GM19328 (cell line): ENCODE results near the gene RAB6B.
A peak's percentile ranks its signal among the peaks of the same experiment; 100 is the strongest.
"Not testable (repeated sequence)": the region's sequence is repeated elsewhere in the genome, so short reads cannot be mapped to it uniquely, and the experiment has no call there.

Experiments
- ATAC-seq: cut with Tn5 transposase; IDR thresholded peaks from one replicate; pipeline ENCODE4 v1.9.1; 2021; ENCODE audit warnings: mild to moderate bottlenecking, moderate library complexity; ENCODE audit not compliant: unreplicated experiment

The RAB6B gene

DNA sequence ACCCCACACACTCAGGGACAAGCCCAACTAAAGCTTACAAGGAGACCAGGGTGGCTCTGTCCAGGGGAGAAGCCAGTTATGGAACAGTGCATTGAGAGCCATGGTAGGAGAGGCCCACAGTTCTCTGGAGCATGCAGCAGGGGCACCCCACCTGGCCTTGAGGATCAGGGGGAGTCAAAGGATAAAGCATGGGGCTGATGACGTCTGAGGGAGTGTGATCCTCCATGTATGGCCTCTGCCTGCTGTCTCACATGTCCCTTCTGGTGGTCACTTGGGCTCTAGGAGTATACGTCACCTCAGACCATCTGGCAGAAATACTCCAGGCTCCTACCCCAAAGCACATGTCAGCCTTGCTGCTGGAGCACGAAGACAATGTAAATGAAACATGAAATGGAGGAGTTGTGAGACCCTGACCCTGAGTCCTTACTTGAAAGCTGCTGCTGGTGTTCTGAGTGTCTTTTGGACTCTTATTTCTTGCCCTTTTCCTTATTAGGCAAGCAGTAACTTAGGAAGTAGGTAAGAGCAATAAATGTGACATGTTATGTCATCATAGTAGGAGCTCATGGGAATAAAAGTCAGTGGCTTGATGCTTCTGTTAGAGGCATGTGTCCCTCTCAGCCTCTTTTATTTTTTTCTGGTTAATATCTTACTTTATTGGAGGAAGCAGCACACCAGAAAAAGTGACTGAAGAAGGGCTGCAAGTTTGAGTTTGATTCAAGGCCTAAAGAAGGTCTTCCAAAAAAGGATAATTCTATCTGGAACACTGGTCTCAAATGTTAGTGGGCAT is 74.6 kb downstream of the RAB6B start:
- no peak for ATAC-seq

- ATAC-seq = no peak
These were observed 75.6 kb downstream of the RAB6B start for GRCh38 chr3:133820129-133820528.

DNA sequence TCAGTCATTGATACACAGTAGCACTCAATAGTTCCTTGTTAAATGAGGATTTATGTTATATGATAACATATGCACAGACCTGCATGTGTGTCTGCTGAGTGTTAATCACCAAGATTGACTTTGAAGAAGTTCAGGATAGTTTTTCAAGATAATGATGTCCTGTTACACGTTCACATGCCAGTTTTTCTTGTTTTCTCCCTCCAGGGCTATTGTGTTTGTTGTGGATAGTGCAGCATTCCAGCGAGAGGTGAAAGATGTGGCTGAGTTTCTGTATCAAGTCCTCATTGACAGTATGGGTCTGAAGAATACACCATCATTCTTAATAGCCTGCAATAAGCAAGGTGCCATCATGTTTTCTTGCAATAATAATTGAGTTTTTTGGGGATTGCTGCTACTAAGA is 80.3 kb downstream of the RAB6B start:
- no peak for ATAC-seq

DNA sequence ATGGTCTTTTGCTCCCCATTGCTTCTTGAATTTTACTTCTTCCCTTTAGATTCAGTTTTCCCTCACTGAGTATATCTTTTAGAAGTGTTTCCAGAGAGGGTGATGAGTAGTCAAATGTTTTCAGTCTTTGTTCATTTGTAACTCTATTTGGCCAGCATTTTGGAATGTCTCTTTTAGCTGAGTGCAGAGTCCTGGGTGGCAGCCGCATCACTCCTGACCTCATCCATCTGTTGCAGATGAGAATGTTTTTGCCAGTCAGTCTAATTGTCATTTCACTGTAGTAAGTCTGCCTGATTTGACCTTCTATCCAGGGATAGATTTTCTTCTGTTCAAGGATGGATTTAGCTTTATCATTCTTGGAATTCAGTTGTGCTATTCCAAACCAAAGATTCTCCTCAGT is 82.8 kb downstream of the RAB6B start:
- ATAC-seq = no peak

GRCh38 chr3:133805702-133806475 is 89.8 kb downstream of the RAB6B start, which contains the start of gene SRPRB:
SRPRB (plus strand) TSS chr3:133805815; CDS start chr3:133805849, 34 bp downstream.
- ATAC-seq = peak; percentile 99

DNA sequence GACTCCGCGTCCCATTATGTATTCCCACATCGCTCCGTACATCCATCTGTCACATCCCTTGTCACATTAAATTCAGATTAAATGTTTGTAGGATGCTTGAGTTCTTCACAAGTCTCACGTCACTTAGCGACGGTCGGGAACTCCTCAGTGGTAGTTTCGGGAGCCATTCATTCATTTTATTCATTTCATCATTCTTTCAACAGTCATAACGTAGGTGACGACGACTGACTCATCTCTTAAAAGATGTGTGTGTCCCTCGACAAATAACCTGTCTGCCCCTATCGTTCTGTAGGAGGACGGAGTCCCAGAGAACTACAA is 90.3 kb downstream of the RAB6B start:
- ATAC-seq = no peak

- ATAC-seq = no peak
These were observed 90.8 kb downstream of the RAB6B start for GRCh38 chr3:133804896-133805295.

DNA sequence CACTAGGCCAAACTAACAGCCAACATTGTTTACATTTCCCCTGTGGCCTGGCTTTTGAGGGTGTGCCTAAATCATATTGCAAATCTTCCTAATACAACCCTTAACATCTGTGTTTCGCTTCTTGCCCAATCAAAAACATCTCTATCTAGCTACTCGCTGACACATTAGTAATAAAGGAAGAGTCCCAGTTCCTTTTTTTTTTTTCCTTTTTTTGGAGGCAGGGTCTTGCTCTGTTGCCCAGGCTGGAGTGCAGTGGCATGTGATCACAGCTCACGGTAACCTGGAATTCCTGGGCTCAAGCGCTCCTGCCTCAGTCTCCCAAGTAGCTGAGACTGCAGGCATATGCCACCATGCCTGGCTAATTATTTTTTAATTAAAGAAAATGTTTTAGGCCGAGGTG is 92.2 kb downstream of the RAB6B start:
- no peak for ATAC-seq

DNA sequence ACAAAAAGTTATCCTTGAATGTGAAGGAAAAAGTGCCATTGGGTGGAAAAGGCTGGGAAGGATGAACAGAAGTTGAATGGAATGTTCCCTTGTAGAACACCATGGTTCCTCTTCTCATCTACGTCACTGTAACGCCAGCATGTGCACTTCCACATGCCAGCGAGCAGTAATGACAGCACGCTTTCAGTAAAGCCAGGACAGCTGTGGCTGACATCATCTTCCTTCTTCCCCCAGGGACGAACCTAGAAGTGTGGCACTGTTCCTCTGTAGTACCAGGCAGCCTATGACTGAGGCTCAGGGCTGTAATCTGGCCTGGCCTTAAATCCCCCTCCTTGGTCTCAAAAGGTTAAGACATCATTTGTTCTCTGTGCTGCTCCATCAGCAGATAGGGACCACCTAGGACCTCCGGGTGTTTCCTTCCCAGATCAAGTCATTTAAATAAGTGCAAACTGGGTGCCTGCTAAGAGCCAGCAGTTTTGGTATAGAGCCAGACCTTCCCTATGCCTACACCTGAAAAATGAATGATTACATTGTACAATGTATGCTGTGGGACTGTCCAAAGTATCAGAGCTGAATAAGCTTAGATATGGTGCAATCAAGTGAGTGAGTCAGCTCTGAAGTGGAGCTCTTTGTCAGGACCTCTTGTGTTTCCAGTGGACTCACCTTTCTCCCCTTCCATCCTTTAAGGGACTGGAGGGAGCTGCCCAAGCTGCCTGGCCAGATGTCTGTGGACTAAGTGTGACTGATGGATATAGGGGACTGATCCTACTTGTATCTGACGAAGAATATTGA is 95.7 kb downstream of the RAB6B start:
- no peak for ATAC-seq

- ATAC-seq = no peak
These were observed 98.1 kb downstream of the RAB6B start for GRCh38 chr3:133797396-133798105.

DNA sequence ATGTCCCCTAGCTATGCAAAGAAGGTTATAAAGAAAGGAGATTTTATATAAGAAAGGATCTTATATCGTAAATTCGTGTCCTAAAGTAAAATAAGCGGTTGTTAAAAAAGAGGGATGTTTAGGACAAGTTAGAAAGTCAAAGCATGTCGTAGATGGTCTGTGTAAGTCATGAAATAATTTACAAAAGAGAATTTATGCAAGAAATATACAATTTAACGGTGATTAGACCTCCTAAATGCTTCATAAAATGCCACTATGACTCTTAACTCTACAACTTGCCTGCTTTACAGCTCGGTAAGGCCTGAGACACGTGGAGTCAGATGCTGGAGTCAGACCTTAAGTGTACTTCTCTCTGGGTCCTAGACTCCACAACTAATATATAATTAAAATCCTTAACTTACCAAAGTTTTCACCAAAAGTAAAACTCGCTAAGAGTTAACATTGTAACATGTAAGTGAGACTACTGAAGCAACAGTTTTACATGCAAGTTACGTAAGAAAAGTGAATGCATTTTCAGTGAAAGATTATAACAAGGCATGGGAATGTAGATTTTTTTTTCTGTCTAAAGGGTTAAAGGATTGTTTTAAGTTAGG is 103.4 kb downstream of the RAB6B start:
- ATAC-seq = no peak

DNA sequence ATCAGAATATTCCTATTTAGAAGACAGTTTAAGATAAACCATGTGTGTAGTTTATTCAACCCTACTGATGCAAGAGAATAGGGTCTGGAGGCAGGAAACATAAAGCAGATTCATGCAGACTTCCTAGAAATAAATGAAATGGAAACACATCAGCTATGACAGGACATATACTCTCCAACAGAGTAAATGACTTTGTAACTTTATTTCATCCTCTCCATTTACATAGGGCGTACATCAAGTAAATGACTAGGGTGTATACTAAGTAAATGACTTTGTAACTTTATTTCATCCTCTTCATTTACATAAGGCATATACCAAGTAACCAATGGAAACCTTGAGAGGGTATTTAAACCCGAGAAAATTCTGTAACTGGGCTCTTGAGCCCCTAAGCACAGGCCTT is 107.7 kb downstream of the RAB6B start:
- ATAC-seq = no peak

DNA sequence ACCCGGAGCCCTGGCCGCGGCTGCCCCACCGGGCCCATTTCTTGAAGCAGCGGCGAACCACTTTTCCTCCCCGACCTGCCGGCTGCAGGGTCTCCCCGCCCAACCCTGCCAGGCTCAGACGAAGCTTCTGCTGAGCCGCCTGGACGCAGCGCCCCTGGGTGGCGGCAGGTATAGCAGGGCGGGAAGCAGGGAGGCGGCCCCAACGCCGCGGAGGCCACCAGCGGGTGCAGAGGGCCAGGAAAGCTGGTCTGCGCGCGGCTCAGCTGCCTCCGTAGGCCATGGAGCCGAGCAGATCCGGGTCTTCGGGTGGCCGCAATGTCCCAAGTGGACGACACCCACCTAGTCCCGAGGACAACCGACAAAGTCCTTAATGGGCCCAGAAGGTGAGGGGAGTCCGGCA is 111.9 kb downstream of the RAB6B start:
- no peak for ATAC-seq

GRCh38 chr3:133782454-133782853 is 113.2 kb downstream of the RAB6B start:
- no peak for ATAC-seq

DNA sequence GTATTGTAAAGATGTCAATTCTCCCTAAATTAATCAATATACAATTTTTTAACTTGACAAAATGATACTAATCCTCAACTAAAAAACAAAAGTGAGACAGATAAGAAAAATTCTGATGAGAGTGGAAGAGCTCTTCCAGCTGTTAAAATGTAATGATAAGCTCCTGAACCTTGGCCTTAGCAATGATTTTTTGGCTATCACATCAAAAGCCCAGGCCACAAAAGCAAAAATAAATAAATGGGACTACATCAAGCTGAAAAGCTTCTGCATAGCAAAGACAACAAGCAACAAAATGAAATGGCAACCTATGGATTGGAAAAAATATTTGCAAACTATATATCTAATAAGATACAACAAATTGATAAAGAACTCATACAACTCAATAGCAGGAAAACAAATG is 114.1 kb downstream of the RAB6B start:
- no peak for ATAC-seq

DNA sequence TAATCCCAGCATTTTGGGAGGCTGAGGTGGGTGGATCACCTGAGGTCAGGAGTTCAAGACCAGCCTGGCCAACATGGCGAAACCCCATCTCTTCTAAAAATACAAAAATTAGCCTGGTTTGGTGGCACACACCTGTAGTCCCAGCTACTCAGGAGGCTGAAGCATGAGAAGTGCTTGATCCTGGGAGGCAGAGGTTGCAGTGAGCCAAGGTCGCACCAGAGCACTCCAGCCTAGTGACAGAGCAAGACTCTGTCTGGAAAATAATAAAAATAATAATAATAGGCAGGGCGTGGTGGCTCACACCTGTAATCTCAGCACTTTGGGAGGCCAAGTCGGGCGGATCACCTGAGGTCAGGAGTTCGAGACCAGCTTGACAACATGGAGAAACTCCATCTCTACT is 114.9 kb downstream of the RAB6B start:
- not testable (repeated sequence) for ATAC-seq

GRCh38 chr3:133779626-133780203 is 116.0 kb downstream of the RAB6B start:
- no peak for ATAC-seq

DNA sequence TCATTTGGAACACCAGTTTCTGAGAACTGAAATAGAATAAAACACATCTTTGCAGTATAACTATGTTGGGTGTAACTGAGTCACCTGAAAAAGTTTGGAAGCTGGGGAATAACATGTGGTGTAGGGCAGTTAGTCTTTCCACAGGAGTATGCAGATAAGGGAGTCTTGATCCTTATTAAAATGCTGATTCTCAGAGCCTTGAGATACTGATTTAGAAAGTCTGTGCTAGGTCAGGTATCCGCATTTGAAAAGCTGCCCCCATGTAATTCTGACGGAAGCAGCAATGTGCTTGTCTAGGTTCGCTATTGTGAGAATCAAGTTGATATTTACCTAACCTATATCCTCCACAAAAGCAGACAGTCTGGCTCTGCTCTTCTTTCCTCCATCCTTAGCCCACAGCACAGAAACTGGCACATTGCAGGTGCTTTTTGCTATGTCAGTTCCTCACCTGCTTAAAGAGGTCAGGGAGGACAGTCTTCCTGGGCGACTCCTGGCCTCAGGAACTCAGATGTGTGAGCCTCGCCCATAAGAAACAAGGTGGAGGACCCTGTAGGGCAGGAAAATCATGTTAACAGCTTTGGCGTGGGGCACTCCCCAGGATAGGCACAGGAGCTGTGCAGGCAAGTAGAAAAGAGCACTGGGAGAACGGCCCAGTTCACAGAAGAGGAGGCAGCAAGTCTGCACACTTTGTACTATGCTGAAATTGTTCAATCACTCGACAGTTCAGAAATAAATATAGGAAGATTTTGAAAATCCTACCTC is 117.7 kb downstream of the RAB6B start:
- ATAC-seq = no peak

DNA sequence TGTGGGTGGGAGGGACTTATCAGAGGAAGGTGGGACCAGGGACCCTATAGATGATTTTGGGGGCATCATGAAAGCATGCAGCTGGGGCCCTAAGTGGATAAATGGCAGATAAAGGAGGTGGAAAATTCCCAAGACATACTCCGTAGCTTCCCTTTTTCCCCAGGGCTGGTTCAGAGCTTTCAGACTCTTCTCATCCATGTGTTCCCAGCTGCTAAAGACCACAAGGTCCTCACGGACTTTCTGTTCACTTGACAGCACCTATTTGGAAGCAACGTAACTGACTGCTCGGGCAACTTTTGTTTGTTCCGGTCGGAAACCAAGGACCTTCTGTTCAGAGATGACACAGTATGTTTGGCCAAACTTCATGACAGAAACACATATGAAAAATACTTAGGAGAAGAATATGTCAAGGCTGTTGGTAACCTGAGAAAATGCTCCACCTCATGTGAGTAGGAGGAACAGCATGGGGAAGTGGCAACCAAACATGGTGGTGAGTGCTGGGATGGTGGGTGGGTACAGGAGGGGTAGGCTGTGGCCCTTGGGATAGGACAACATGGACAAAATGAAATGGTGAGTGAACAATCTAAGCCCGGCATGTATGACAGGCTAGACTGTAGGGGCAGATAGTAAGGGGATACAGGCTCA is 118.8 kb downstream of the RAB6B start:
- ATAC-seq = no peak
